ENCODE data around the gene UBE2J2.

DNA sequence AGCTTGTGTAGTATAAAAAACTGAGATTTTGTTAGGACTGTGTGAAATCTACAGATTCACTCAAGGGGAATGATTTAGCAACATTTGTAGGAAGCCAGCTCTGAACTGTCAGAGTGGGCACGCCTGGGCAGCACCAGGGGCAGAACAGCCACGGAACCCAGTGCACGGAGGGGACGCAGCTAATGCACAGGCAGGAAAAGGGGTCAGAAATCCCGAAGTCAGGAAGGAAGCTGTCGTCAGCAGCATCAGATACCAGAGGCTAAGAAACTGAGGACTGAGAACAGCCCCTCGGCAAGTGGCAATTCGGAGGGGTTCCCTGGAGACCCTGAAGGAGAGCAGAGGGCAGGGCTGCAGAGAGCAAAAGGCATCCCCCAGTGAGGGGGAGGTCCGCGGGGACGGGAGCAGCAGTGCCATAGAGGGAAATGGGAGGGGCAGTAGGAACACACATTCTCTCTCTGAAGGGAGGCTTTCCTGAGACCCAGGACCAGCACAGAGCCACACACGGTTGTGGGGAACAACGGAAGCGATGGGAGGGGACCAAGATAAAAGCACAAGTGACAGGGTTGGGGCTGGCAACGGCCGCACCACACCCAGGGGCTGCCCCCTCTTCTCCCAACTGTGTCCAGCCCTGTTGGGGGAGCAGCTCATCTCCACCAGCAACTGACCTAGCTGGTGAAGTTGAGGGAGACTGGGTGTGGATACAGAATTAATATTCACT lies 12.7 kb downstream of the UBE2J2 start:
- TF ChIP-seq NFRKB (IDR thresholded peaks at IDR 0.05) (no peak), LEF1 (IDR thresholded peaks at IDR 0.05; ENCODE audit: borderline replicate concordance) (no peak), FOXM1 (IDR thresholded peaks at IDR 0.05; ENCODE audit: borderline replicate concordance) (no peak), SP1 (IDR thresholded peaks at IDR 0.05) (no peak), ELF4 (IDR thresholded peaks at IDR 0.05) (no peak), FOXA1 (IDR thresholded peaks at IDR 0.05) (no peak)

Data from HEK293T (cell line).